OCI-LY3 (cell line): ENCODE measurements around the gene KIF17.

Experiments
- H2AFZ ChIP-seq: fragments of 200-600, 300-600 bp; shearing (Covaris generic); 2 replicates; pipeline ENCODE4 v1.6.0; 2014; ENCODE audit warnings: antibody characterized with exemption, low read depth, low read length
- H3K27ac ChIP-seq: fragments of 200-600, 300-600 bp; sonication (generic); 2 replicates; pipeline ENCODE4 v1.5.1; 2014; ENCODE audit warnings: mild to moderate bottlenecking, low read length, moderate library complexity, mixed read lengths
- H3K27me3 ChIP-seq: fragments of 200-600, 300-600 bp; sonication (generic); 2 replicates; pipeline ENCODE4 v1.6.1; 2014; ENCODE audit warnings: low read depth, low read length, mixed read lengths
- H3K36me3 ChIP-seq: fragments of 200-600, 300-600 bp; sonication (generic); replicated peaks from 2 replicates; pipeline ENCODE3; 2014; ENCODE audit warnings: low read depth, low read length, mixed read lengths
- H3K4me1 ChIP-seq: fragments of 300-600, 200-600 bp; sonication (generic); 2 replicates; pipeline ENCODE4 v1.6.1; 2014; ENCODE audit warnings: low read length, mixed read lengths
- H3K4me2 ChIP-seq: fragments of 200-600, 300-600 bp; sonication (generic); 2 replicates; pipeline ENCODE4 v1.6.1; 2014; ENCODE audit warnings: low read length, mixed read lengths
- H3K4me3 ChIP-seq: fragments of 300-600, 200-600 bp; sonication (generic); 2 replicates; pipeline ENCODE4 v1.5.1; 2014; ENCODE audit warnings: antibody characterized with exemption, mild to moderate bottlenecking, low read length, moderate library complexity
- H3K79me2 ChIP-seq: fragments of 300-600, 200-600 bp; shearing (Covaris generic); 2 replicates; pipeline ENCODE4 v1.6.1; 2014; ENCODE audit warnings: mild to moderate bottlenecking, low read length, mixed read lengths
- H3K9ac ChIP-seq: fragments of 300-600, 200-600 bp; shearing (Covaris generic); 2 replicates; pipeline ENCODE4 v1.6.0; 2014; ENCODE audit warnings: mild to moderate bottlenecking, low read length, moderate library complexity
- H3K9me3 ChIP-seq: fragments of 200-600, 300-600 bp; shearing (Covaris generic); 2 replicates; pipeline ENCODE4 v1.6.1; 2014; ENCODE audit warnings: low read length, mixed read lengths; ENCODE audit not compliant: insufficient read depth
- H4K20me1 ChIP-seq: fragments of 200-600, 300-600 bp; sonication (generic); 2 replicates; pipeline ENCODE4 v1.6.1; 2016; ENCODE audit warnings: low read length, mixed read lengths; ENCODE audit not compliant: insufficient read depth
- CTCF ChIP-seq: fragments of 200-600, 300-600 bp; sonication (generic); IDR thresholded peaks from 2 replicates; pipeline ENCODE4 v1.5.1; 2014; ENCODE audit warnings: antibody characterized with exemption, low read length, low read depth
- EZH2phosphoT487 ChIP-seq: fragments of 200-600 bp; shearing (Covaris generic); IDR thresholded peaks from 2 replicates; pipeline ENCODE4 v1.6.1; 2018; ENCODE audit warnings: antibody characterized with exemption, mixed run types, low read depth

Gene KIF17

GRCh38 chr1:20724364-20725188 is 6.8 kb upstream of the KIF17 start:
- no peaks in the 10 kb centered on the region for H3K9me3 ChIP-seq
- H3K9ac ChIP-seq: no peak overlapping the region
- H3K4me3 ChIP-seq: no peak overlapping the region
- no peak overlapping the region for H2AFZ ChIP-seq
- no peak overlapping the region for H3K27ac ChIP-seq
- no peak for TF ChIP-seq CTCF
- TF ChIP-seq EZH2phosphoT487: no peak
- H4K20me1 ChIP-seq: no peaks in the 10 kb centered on the region
- H3K4me2 ChIP-seq: no peak overlapping the region
- no peaks in the 10 kb centered on the region for H3K36me3 ChIP-seq
- no peaks in the 10 kb centered on the region for H3K79me2 ChIP-seq
- no peaks in the 10 kb centered on the region for H3K4me1 ChIP-seq
- no peaks in the 10 kb centered on the region for H3K27me3 ChIP-seq

- no peaks in the 10 kb centered on the region for H3K79me2 ChIP-seq
- H3K9me3 ChIP-seq: no peaks in the 10 kb centered on the region
- H3K27me3 ChIP-seq: no peaks in the 10 kb centered on the region
- no peaks in the 10 kb centered on the region for H3K36me3 ChIP-seq
- no peak overlapping the region for H3K27ac ChIP-seq
- no peaks in the 10 kb centered on the region for H4K20me1 ChIP-seq
- no peak overlapping the region for H2AFZ ChIP-seq
- TF ChIP-seq CTCF: no peak
- no peak for TF ChIP-seq EZH2phosphoT487
- H3K4me3 ChIP-seq: no peak overlapping the region
- H3K4me2 ChIP-seq: no peak overlapping the region
- no peak overlapping the region for H3K9ac ChIP-seq
- H3K4me1 ChIP-seq: no peaks in the 10 kb centered on the region
Measured at GRCh38 chr1:20723537-20724363, 5.9 kb upstream of the KIF17 start.

- Histone ChIP-seq H3K36me3 (no peaks in the 10 kb centered on the region), H2AFZ (no peak overlapping the region), H3K27me3 (no peaks in the 10 kb centered on the region), H3K27ac (no peak overlapping the region), H3K79me2 (no peaks in the 10 kb centered on the region), H3K9ac (no peak overlapping the region), H3K4me2 (no peak overlapping the region), H3K9me3 (no peaks in the 10 kb centered on the region), H3K4me3 (no peak overlapping the region), H3K4me1 (no peaks in the 10 kb centered on the region), H4K20me1 (no peaks in the 10 kb centered on the region)
- TF ChIP-seq EZH2phosphoT487 (no peak), CTCF (no peak)
Measured at GRCh38 chr1:20723159-20723536, 5.3 kb upstream of the KIF17 start.
